ENCODE data around the gene NKD1. TPM values are rescaled to one million over a fixed set of nuclear protein-coding genes. Genes with fewer than 3 reads are reported as not detected.

NKD1 gene
- total RNA-seq, 1 donor = under 0.01 TPM

- Histone ChIP-seq H3K27ac (ENCODE audit: low read depth, low read length) (no peak overlapping the region), H3K27me3 (ENCODE audit: insufficient read depth, low read length) (peaks cover 22% of the 10 kb centered on the region), H4K20me1 (ENCODE audit: insufficient read depth, low read length) (no peaks in the 10 kb centered on the region), H3K4me1 (ENCODE audit: insufficient read depth, low read length) (no peaks in the 10 kb centered on the region), H3K79me2 (ENCODE audit: insufficient read depth, low read length) (no peaks in the 10 kb centered on the region), H3K4me2 (ENCODE audit: insufficient read depth, low read length) (no peak overlapping the region), H2AFZ (ENCODE audit: low read length) (no peak overlapping the region), H3K36me3 (ENCODE audit: insufficient read depth, low read length) (no peaks in the 10 kb centered on the region), H3K4me3 (ENCODE audit: insufficient read depth, low read length) (no peak overlapping the region), H3K9me3 (ENCODE audit: low read depth, low read length) (no peaks in the 10 kb centered on the region)
- no peak for DNase-seq (ENCODE audit: insufficient read length, low spot score, missing footprints)
- no peak for TF ChIP-seq CTCF (IDR thresholded peaks at IDR 0.05; ENCODE audit: extremely low read depth, low read depth, low read length)
Measured at GRCh38 chr16:50553182-50553710, 5.0 kb downstream of the NKD1 start.

DNA sequence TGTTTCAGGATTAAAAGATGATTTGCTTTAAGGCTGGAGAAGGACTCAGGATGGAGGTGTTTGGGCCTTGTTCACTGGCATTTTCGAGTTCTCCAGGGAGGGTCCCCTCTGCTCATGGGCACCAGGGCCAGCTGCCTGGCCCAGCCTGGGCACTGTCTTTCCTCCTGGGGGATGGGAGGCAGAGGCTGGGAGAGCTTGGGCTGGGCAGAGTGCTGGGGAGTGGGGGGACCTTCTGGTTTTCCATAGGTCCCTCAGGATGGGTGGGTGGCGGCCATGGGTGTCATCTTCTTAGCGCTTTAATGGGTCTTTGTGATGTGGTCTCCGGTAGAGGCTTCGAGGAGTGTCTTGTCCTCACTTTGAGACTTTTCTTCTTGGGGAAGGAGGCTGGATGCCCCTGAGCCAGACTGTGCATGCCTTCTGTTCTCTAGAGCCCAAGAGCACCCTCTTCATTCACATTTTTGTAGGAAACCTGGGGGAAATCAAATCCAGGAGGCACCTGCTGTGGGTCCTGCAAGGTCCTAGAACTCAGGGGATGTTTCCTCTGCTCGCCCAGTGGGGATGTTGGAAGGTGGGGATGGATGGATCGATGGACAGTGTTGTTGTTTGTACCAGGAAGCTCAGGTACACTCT lies 5.7 kb downstream of the NKD1 start:
- no peaks in the 10 kb centered on the region for H3K36me3 ChIP-seq (ENCODE audit: insufficient read depth, low read length)
- H3K27ac ChIP-seq (ENCODE audit: low read depth, low read length) = no peak overlapping the region
- no peak overlapping the region for H3K4me2 ChIP-seq (ENCODE audit: insufficient read depth, low read length)
- H2AFZ ChIP-seq (ENCODE audit: low read length) = no peak overlapping the region
- TF ChIP-seq CTCF (IDR thresholded peaks at IDR 0.05; ENCODE audit: extremely low read depth, low read depth, low read length) = no peak
- no peaks in the 10 kb centered on the region for H3K79me2 ChIP-seq (ENCODE audit: insufficient read depth, low read length)
- no peaks in the 10 kb centered on the region for H3K4me1 ChIP-seq (ENCODE audit: insufficient read depth, low read length)
- no peak for DNase-seq (ENCODE audit: insufficient read length, low spot score, missing footprints)
- H4K20me1 ChIP-seq (ENCODE audit: insufficient read depth, low read length) = no peaks in the 10 kb centered on the region
- H3K27me3 ChIP-seq (ENCODE audit: insufficient read depth, low read length) = peaks cover 18% of the 10 kb centered on the region
- H3K9me3 ChIP-seq (ENCODE audit: low read depth, low read length) = no peaks in the 10 kb centered on the region
- no peak overlapping the region for H3K4me3 ChIP-seq (ENCODE audit: insufficient read depth, low read length)

DNA sequence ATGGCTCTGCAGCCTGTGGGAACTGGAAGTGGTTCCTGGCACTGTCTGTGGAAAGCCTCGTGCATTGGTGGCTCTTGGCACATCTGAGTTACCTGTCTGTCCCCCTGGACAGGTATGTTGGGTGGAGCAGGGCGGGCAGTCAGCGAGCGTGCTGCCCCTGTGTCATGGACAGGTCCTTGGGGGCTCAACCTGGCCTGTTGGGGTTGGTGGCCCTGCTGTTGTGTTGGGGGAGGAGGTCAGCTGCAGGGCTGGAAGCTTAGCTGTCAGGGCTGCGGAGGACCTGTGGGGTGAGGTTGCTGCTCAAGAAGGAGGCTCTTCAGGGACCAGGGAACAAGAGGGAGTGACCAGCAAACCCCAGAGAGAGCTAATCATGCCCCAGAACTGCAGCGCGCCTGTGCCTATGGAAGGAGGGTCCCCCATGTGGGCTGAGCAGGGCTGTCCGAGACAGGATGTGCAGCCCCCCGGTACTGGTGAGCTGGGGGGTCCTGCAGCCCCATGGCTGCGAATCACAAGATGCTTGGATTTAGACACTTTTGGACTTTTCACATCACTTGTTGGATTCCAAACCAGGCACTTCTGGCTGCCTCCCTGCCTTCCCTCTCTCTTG lies 7.2 kb downstream of the NKD1 start:
- H4K20me1 ChIP-seq (ENCODE audit: insufficient read depth, low read length) = no peaks in the 10 kb centered on the region
- H3K4me2 ChIP-seq (ENCODE audit: insufficient read depth, low read length) = no peak overlapping the region
- H3K79me2 ChIP-seq (ENCODE audit: insufficient read depth, low read length) = no peaks in the 10 kb centered on the region
- no peak for TF ChIP-seq CTCF (IDR thresholded peaks at IDR 0.05; ENCODE audit: extremely low read depth, low read depth, low read length)
- peaks cover 4% of the 10 kb centered on the region for H3K27me3 ChIP-seq (ENCODE audit: insufficient read depth, low read length)
- H3K9me3 ChIP-seq (ENCODE audit: low read depth, low read length) = no peaks in the 10 kb centered on the region
- H3K4me1 ChIP-seq (ENCODE audit: insufficient read depth, low read length) = no peaks in the 10 kb centered on the region
- H2AFZ ChIP-seq (ENCODE audit: low read length) = no peak overlapping the region
- no peak for DNase-seq (ENCODE audit: insufficient read length, low spot score, missing footprints)
- no peaks in the 10 kb centered on the region for H3K36me3 ChIP-seq (ENCODE audit: insufficient read depth, low read length)
- no peak overlapping the region for H3K27ac ChIP-seq (ENCODE audit: low read depth, low read length)
- H3K4me3 ChIP-seq (ENCODE audit: insufficient read depth, low read length) = no peak overlapping the region

DNA sequence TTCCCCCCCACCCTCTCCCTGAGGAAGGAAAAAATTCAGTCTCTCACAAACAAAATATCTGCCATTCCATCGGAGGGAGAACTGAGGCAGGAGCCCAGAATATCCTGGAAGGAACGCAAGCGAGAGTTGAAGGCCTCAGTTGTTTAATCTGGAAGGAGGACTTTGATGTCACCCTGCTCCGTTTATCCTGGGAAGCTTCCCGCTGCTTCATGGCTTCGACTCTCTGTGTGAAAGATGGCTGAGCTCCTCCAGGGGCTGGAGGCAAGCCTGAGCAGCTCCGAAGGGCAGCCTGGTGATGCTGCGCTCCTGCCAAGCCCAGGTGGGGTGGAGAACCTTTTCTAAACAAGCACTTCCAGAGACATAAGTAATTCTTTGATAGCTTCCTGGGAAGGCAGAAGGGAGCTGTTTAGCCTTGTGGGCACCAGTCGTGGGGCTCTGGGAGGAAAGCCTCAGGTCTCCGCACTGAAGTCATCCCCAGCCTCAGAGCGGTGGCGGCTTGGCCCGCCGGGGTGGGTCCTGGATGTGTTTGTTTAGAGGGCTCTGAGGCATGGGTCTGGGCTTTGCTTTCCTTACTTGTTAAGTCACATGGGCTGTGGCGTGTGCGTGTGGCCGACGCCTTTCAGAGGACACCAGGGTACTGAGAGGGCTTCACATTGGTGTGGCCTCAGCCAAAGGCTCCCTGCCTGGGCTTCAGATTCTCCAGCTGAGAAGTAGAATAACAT lies 7.9 kb downstream of the NKD1 start:
- H3K4me3 ChIP-seq (ENCODE audit: insufficient read depth, low read length) = no peak overlapping the region
- H3K9me3 ChIP-seq (ENCODE audit: low read depth, low read length) = no peaks in the 10 kb centered on the region
- no peak for TF ChIP-seq CTCF (IDR thresholded peaks at IDR 0.05; ENCODE audit: extremely low read depth, low read depth, low read length)
- H3K27ac ChIP-seq (ENCODE audit: low read depth, low read length) = no peak overlapping the region
- no peaks in the 10 kb centered on the region for H3K4me1 ChIP-seq (ENCODE audit: insufficient read depth, low read length)
- H3K79me2 ChIP-seq (ENCODE audit: insufficient read depth, low read length) = no peaks in the 10 kb centered on the region
- H3K4me2 ChIP-seq (ENCODE audit: insufficient read depth, low read length) = no peak overlapping the region
- no peak overlapping the region for H2AFZ ChIP-seq (ENCODE audit: low read length)
- H4K20me1 ChIP-seq (ENCODE audit: insufficient read depth, low read length) = no peaks in the 10 kb centered on the region
- no peaks in the 10 kb centered on the region for H3K36me3 ChIP-seq (ENCODE audit: insufficient read depth, low read length)
- no peak for DNase-seq (ENCODE audit: insufficient read length, low spot score, missing footprints)
- peaks cover 4% of the 10 kb centered on the region for H3K27me3 ChIP-seq (ENCODE audit: insufficient read depth, low read length)
